H9 (cell line): ENCODE data around the gene SCT. TPM values are rescaled to one million over a fixed set of nuclear protein-coding genes. Genes with fewer than 3 reads are reported as not detected.
A peak's percentile ranks its signal among the peaks of the same experiment; 100 is the strongest.

Experiments used
- DNase-seq: peaks from one replicate; pipeline ENCODE4 v3.0.0-alpha.2; 2017
- H2AFZ ChIP-seq: one replicate; pipeline ENCODE4 v1.6.1; 2013; ENCODE audit warnings: mild to moderate bottlenecking, low read length, control low read depth, moderate library complexity
- H2AK5ac ChIP-seq: 2 replicates; pipeline ENCODE4 v1.6.1; 2013; ENCODE audit warnings: low read length, control low read depth, mixed read lengths; ENCODE audit not compliant: insufficient read length
- H2BK120ac ChIP-seq: one replicate; pipeline ENCODE4 v1.6.1; 2013; ENCODE audit warnings: low read depth, mild to moderate bottlenecking, low read length, control low read depth, inconsistent platforms; ENCODE audit not compliant: poor library complexity, severe bottlenecking
- H2BK12ac ChIP-seq: 2 replicates; pipeline ENCODE4 v1.6.1; 2013; ENCODE audit warnings: low read length, control low read depth, mixed read lengths, low read depth; ENCODE audit not compliant: insufficient read length
- H2BK15ac ChIP-seq: 2 replicates; pipeline ENCODE4 v1.6.1; 2013; ENCODE audit warnings: low read depth, low read length, control low read depth
- H2BK20ac ChIP-seq: one replicate; pipeline ENCODE4 v1.6.1; 2013; ENCODE audit warnings: low read depth, mild to moderate bottlenecking, low read length, control low read depth, inconsistent platforms; ENCODE audit not compliant: poor library complexity, severe bottlenecking
- H2BK5ac ChIP-seq: 2 replicates; pipeline ENCODE4 v1.6.1; 2013; ENCODE audit warnings: low read length, control low read depth, mixed read lengths; ENCODE audit not compliant: insufficient read length
- H3K14ac ChIP-seq: 2 replicates; pipeline ENCODE4 v1.6.1; 2013; ENCODE audit warnings: low read length, control low read depth; ENCODE audit not compliant: insufficient read depth
- H3K18ac ChIP-seq: 2 replicates; pipeline ENCODE4 v1.6.1; 2013; ENCODE audit warnings: low read depth, mild to moderate bottlenecking, mixed read lengths, low read length, control low read depth; ENCODE audit not compliant: insufficient read length
- H3K23ac ChIP-seq: 2 replicates; pipeline ENCODE4 v1.6.1; 2013; ENCODE audit warnings: low read length, control low read depth, mixed read lengths, low read depth; ENCODE audit not compliant: insufficient read length
- H3K23me2 ChIP-seq: 2 replicates; pipeline ENCODE4 v1.6.1; 2013; ENCODE audit warnings: low read depth, mild to moderate bottlenecking, mixed read lengths, low read length, control low read depth; ENCODE audit not compliant: insufficient read length, poor library complexity, severe bottlenecking
- H3K27ac ChIP-seq: 2 replicates; pipeline ENCODE4 v1.5.1; 2013; ENCODE audit warnings: low read length, control low read depth, mixed read lengths, low read depth; ENCODE audit not compliant: insufficient read length
- H3K27me3 ChIP-seq: 2 replicates; pipeline ENCODE4 v1.6.1; 2013; ENCODE audit warnings: low read length, control low read depth, inconsistent platforms; ENCODE audit not compliant: insufficient read depth
- H3K4ac ChIP-seq: 2 replicates; pipeline ENCODE4 v1.6.1; 2013; ENCODE audit warnings: low read depth, mild to moderate bottlenecking, control low read depth, inconsistent platforms, low read length, moderate library complexity
- H3K4me1 ChIP-seq: 2 replicates; pipeline ENCODE4 v1.6.1; 2013; ENCODE audit warnings: low read length, control low read depth, inconsistent platforms; ENCODE audit not compliant: insufficient read depth
- H3K4me2 ChIP-seq: 2 replicates; pipeline ENCODE4 v1.6.1; 2013; ENCODE audit warnings: low read length, control low read depth, mixed read lengths; ENCODE audit not compliant: insufficient read length, insufficient read depth
- H3K56ac ChIP-seq: 2 replicates; pipeline ENCODE4 v1.6.1; 2013; ENCODE audit warnings: low read depth, mild to moderate bottlenecking, mixed read lengths, low read length, control low read depth; ENCODE audit not compliant: insufficient read length
- H3K79me1 ChIP-seq: 2 replicates; pipeline ENCODE4 v1.6.1; 2013; ENCODE audit warnings: low read depth, mild to moderate bottlenecking, moderate library complexity, low read length, control low read depth, inconsistent platforms; ENCODE audit not compliant: insufficient read depth, poor library complexity, severe bottlenecking
- H3K79me2 ChIP-seq: 2 replicates; pipeline ENCODE4 v1.6.1; 2013; ENCODE audit warnings: low read length, control low read depth, inconsistent platforms; ENCODE audit not compliant: insufficient read depth
- H3K9ac ChIP-seq: 2 replicates; pipeline ENCODE4 v1.6.1; 2013; ENCODE audit warnings: low read length, control low read depth, mixed read lengths; ENCODE audit not compliant: insufficient read length; ENCODE audit errors: extremely low read depth
- H3K9me3 ChIP-seq: one replicate; pipeline ENCODE4 v1.6.1; 2013; ENCODE audit warnings: low read depth, low read length, inconsistent platforms; ENCODE audit not compliant: control insufficient read depth
- H3T11ph ChIP-seq: one replicate; pipeline ENCODE4 v1.6.1; 2013; ENCODE audit warnings: mild to moderate bottlenecking, low read length, control low read depth, inconsistent platforms
- H4K20me1 ChIP-seq: one replicate; pipeline ENCODE4 v1.6.1; 2013; ENCODE audit not compliant: control insufficient read depth, insufficient read length, insufficient read depth
- H4K5ac ChIP-seq: 2 replicates; pipeline ENCODE4 v1.6.1; 2013; ENCODE audit warnings: low read depth, mild to moderate bottlenecking, mixed read lengths, low read length, control low read depth; ENCODE audit not compliant: insufficient read length
- H4K8ac ChIP-seq: replicated peaks from 2 replicates; pipeline ENCODE4 v1.6.1; 2013; ENCODE audit warnings: low read length, control low read depth, mixed read lengths, low read depth; ENCODE audit not compliant: insufficient read length
- H4K91ac ChIP-seq: 2 replicates; pipeline ENCODE4 v1.6.1; 2013; ENCODE audit warnings: low read depth, mild to moderate bottlenecking, moderate library complexity, mixed read lengths, low read length, control low read depth; ENCODE audit not compliant: insufficient read length
- H3K27ac Mint-ChIP-seq, 3 experiments: 2 replicates in 2 of 3; 3 replicates in 1 of 3; pipeline ENCODE4 v1.8.0; 2020 to 2021; ENCODE audit warnings: mixed read lengths in 3 of 3, mild to moderate bottlenecking in 1 of 3, moderate library complexity in 1 of 3
- H3K27me3 Mint-ChIP-seq: 2 replicates; pipeline ENCODE4 v1.8.0; 2021; ENCODE audit warnings: low read depth, mild to moderate bottlenecking, moderate library complexity, mixed read lengths
- H3K36me3 Mint-ChIP-seq, 3 experiments: 2 replicates in 2 of 3; 3 replicates in 1 of 3; pipeline ENCODE4 v1.8.0; 2020 to 2021; ENCODE audit warnings: low read depth in 3 of 3, mixed read lengths in 3 of 3; ENCODE audit not compliant: insufficient read depth in 1 of 3
- H3K4me1 Mint-ChIP-seq, 2 experiments: 2 replicates each; pipeline ENCODE4 v1.8.0; 2020; ENCODE audit warnings: mixed read lengths in 2 of 2
- H3K4me3 Mint-ChIP-seq, 2 experiments: 2 replicates in 1 of 2; 3 replicates in 1 of 2; pipeline ENCODE4 v1.8.0; 2020 to 2021; ENCODE audit warnings: mild to moderate bottlenecking in 2 of 2, mixed read lengths in 2 of 2, moderate library complexity in 1 of 2
- H3K9me3 Mint-ChIP-seq, 2 experiments: 2 replicates in 1 of 2; 3 replicates in 1 of 2; pipeline ENCODE4 v1.8.0; 2020; ENCODE audit warnings: mild to moderate bottlenecking in 2 of 2, mixed read lengths in 2 of 2, moderate library complexity in 1 of 2
- CTCF ChIP-seq: fragments of 200-600 bp; sonication (generic); conservative IDR thresholded peaks from 3 replicates; pipeline ENCODE4 v1.8.0; 2021; ENCODE audit warnings: antibody characterized with exemption, mild to moderate bottlenecking
- WGBS: extraction: QIAGEN DNeasy Blood & Tissue Kit; methylation state at CpG from one replicate; pipeline ENCODE4 v1.1.7; 2013; ENCODE audit warnings: missing lambda C conversion rate, low lambda C conversion rate, mixed read lengths; ENCODE audit not compliant: insufficient read length; ENCODE audit errors: extremely low coverage; 5-methylcytosine and 5-hydroxymethylcytosine counted together
- total RNA-seq: library from RNA; stranded (reverse); gene quantifications from 2 replicates; pipeline ENCODE4 v1.2.1, GENCODE V29; 2021

SCT gene
- total RNA-seq, 1 experiment from 2014 or later: 1.8 TPM

GRCh38 chr11:629237-629583 lies 2.2 kb upstream of the SCT start:
- Histone ChIP-seq H3K4ac (no peak overlapping the region), H4K91ac (no peak overlapping the region), H3K79me2 (no peaks in the 10 kb centered on the region), H4K20me1 (no peaks in the 10 kb centered on the region), H2BK15ac (no peak overlapping the region), H3T11ph (no peak overlapping the region), H2AK5ac (no peak overlapping the region), H3K23ac (no peak overlapping the region), H3K9me3 (no peaks in the 10 kb centered on the region), H3K9ac (no peak overlapping the region), H2BK120ac (no peak overlapping the region), H3K56ac (no peak overlapping the region), H3K14ac (no peak overlapping the region), H3K4me1 (no peaks in the 10 kb centered on the region), H3K27ac (no peak overlapping the region), H2BK5ac (no peak overlapping the region), H3K23me2 (no peaks in the 10 kb centered on the region), H3K18ac (no peak overlapping the region), H4K8ac (no peak overlapping the region), H2AFZ (no peak overlapping the region), H4K5ac (no peak overlapping the region), H2BK20ac (no peak overlapping the region), H3K4me2 (no peak overlapping the region), H2BK12ac (no peak overlapping the region), H3K27me3 (peaks cover 6% of the 10 kb centered on the region; the same call in 1 of the 2 replicates), H3K79me1 (no peaks in the 10 kb centered on the region)
- peak overlapping the region in 1 of 3 experiments; percentile 23; a peak in 1 of 7 replicates for H3K27ac Mint-ChIP-seq
- no CpG with 5 or more reads among the region's 10 CpGs for WGBS
- no peak for DNase-seq
- no peaks in the 10 kb centered on the region; a peak in 1 of 5 replicates for H3K9me3 Mint-ChIP-seq
- H3K27me3 Mint-ChIP-seq: peaks cover 27% of the 10 kb centered on the region
- H3K4me3 Mint-ChIP-seq: no peak overlapping the region; a peak in 1 of 5 replicates
- TF ChIP-seq CTCF: peak; percentile 25; the same call in 1 of the 3 replicates
- peaks cover 0 to 7% (median 0%) of the 10 kb centered on the region in 3 experiments; a peak in 4 of 7 replicates for H3K36me3 Mint-ChIP-seq
- H3K4me1 Mint-ChIP-seq: peaks cover 9 to 20% of the 10 kb centered on the region in 2 experiments
